Mucosa of rectum (tissue), 2 donors: Measurements from ENCODE around the gene CACNA1S.

Source experiments
- H3K27ac ChIP-seq, 2 donors: one replicate each; pipeline ENCODE4 v1.7.0; 2013; ENCODE audit warnings: inconsistent platforms in 2 of 2, low read depth in 2 of 2, low read length in 2 of 2
- H3K27me3 ChIP-seq, 2 donors: one replicate each; pipeline ENCODE4 v1.7.0; 2013; ENCODE audit warnings: low read length in 2 of 2; ENCODE audit not compliant: control insufficient read depth in 2 of 2, insufficient read depth in 2 of 2
- H3K36me3 ChIP-seq, 2 donors: one replicate each; pipeline ENCODE4 v1.7.0; 2013; ENCODE audit warnings: low read length in 2 of 2; ENCODE audit not compliant: control insufficient read depth in 2 of 2, insufficient read depth in 2 of 2
- H3K4me1 ChIP-seq, 2 donors: one replicate each; pipeline ENCODE4 v1.7.0; 2013; ENCODE audit warnings: low read length in 2 of 2, mild to moderate bottlenecking in 1 of 2; ENCODE audit not compliant: control insufficient read depth in 2 of 2, insufficient read depth in 2 of 2
- H3K4me3 ChIP-seq, 2 donors: one replicate each; pipeline ENCODE4 v1.7.0; 2013; ENCODE audit warnings: low read length in 2 of 2
- H3K9ac ChIP-seq, 2 donors: one replicate each; pipeline ENCODE4 v1.7.0; 2013; ENCODE audit warnings: low read length in 2 of 2, low read depth in 1 of 2, mild to moderate bottlenecking in 1 of 2
- H3K9me3 ChIP-seq, 2 donors: one replicate each; pipeline ENCODE4 v1.7.0; 2013; ENCODE audit warnings: low read length in 2 of 2; ENCODE audit not compliant: control insufficient read depth in 2 of 2
- donor health status: healthy.
- donor health status: Normal muscosa, but diverticular disease.

The CACNA1S gene

GRCh38 chr1:201009962-201010645, 102.1 kb downstream of the CACNA1S start:
- Histone ChIP-seq H3K27ac (no peak overlapping the region), H3K27me3 (no peaks in the 10 kb centered on the region), H3K4me1 (peaks cover 0 to 2% of the 10 kb centered on the region in 2 donors), H3K9ac (no peak overlapping the region), H3K4me3 (no peak overlapping the region), H3K36me3 (peaks cover 0 to 2% of the 10 kb centered on the region in 2 donors), H3K9me3 (no peaks in the 10 kb centered on the region)

DNA sequence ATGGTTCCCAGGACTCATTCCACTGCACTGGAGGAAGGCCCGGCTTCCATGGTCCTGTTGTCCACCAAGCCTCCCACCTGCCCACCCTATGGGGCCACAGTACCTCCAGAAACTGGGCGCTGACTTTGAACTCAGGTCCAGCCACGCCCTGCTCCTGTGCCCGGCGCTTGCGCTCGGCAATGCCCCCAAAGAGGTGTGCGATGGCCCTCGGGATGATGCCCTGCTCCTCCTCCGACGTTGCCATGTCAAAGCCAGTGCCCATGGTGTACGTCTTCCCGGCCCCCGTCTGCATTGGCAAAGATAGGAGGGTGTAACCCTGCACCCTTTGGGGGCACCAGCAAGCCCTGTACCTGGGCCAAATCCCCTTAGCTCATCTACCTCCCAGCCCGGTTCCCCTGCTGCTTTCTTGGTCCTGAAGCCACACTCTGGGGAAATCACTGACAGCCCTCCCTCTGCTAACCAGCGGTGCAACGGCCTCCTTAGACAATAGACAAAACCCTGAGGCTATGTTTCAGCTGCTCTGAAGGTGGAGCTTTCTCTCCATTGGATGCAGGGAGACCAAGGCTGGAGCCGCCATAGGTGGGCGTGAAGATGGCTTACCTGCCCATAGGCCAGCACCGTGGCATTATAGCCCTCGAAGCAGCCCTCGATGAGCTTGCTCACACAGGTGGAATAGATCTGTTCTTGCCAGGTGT, 103.4 kb downstream of the CACNA1S start:
- no peak overlapping the region for H3K9ac ChIP-seq
- no peaks in the 10 kb centered on the region for H3K9me3 ChIP-seq
- no peaks in the 10 kb centered on the region for H3K27me3 ChIP-seq
- peaks cover 0 to 2% of the 10 kb centered on the region in 2 donors for H3K4me1 ChIP-seq
- H3K4me3 ChIP-seq: no peak overlapping the region
- no peak overlapping the region for H3K27ac ChIP-seq
- peaks cover 0 to 6% of the 10 kb centered on the region in 2 donors for H3K36me3 ChIP-seq

DNA sequence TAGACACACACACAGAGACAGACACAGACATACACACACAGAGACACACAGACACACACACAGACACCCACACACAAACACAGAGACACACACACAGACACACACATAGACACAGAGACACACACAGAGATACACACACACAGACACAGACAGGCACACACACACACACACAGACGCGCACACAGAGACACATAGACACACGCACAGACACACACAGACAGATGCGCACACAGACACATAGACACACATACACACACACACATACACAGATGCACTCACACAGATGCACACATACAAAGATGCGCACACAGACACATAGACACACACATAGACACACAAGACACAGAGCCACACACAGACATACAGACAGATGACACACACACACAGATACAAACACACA, 104.7 kb downstream of the CACNA1S start:
- no peak overlapping the region for H3K27ac ChIP-seq
- no peak overlapping the region for H3K4me3 ChIP-seq
- H3K9me3 ChIP-seq: no peaks in the 10 kb centered on the region
- H3K27me3 ChIP-seq: no peaks in the 10 kb centered on the region
- H3K4me1 ChIP-seq: peaks cover 0 to 2% of the 10 kb centered on the region in 2 donors
- peaks cover 0 to 6% of the 10 kb centered on the region in 2 donors for H3K36me3 ChIP-seq
- no peak overlapping the region for H3K9ac ChIP-seq

DNA sequence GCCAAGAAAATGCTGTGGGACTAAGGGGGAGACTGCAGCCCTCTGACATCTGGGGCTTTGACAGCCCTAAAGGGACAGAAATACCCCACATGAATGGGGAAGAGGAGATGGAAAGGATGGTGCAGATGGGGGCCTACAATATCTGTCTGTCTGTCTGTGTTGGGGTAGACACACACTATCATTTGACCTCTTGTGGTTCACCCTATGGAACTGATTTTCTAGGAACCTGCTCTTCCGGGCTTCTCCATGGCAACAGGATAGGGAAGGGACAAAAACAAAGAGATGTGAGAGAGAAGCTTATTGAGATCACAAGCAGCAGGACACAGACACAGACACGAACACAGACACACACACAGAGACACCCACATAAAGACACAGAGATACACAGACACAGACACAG, 105.8 kb downstream of the CACNA1S start:
- H3K9me3 ChIP-seq: no peaks in the 10 kb centered on the region
- H3K27ac ChIP-seq: no peak overlapping the region
- H3K36me3 ChIP-seq: peaks cover 0 to 6% of the 10 kb centered on the region in 2 donors
- H3K4me1 ChIP-seq: peaks cover 4 to 6% of the 10 kb centered on the region in 2 donors
- no peaks in the 10 kb centered on the region for H3K27me3 ChIP-seq
- H3K4me3 ChIP-seq: no peak overlapping the region
- no peak overlapping the region for H3K9ac ChIP-seq

GRCh38 chr1:201004732-201005131, 107.5 kb downstream of the CACNA1S start:
- Histone ChIP-seq H3K36me3 (peaks cover 0 to 9% of the 10 kb centered on the region in 2 donors), H3K4me3 (no peak overlapping the region), H3K9ac (no peak overlapping the region), H3K9me3 (no peaks in the 10 kb centered on the region), H3K27me3 (no peaks in the 10 kb centered on the region), H3K4me1 (peaks cover 4 to 6% of the 10 kb centered on the region in 2 donors), H3K27ac (no peak overlapping the region)

GRCh38 chr1:201004154-201004553, 108.1 kb downstream of the CACNA1S start:
- H3K4me3 ChIP-seq: no peak overlapping the region
- peaks cover 0 to 10% of the 10 kb centered on the region in 2 donors for H3K36me3 ChIP-seq
- H3K27ac ChIP-seq: no peak overlapping the region
- H3K9me3 ChIP-seq: no peaks in the 10 kb centered on the region
- no peak overlapping the region for H3K9ac ChIP-seq
- H3K27me3 ChIP-seq: no peaks in the 10 kb centered on the region
- H3K4me1 ChIP-seq: peaks cover 4 to 6% of the 10 kb centered on the region in 2 donors

- peaks cover 0 to 11% of the 10 kb centered on the region in 2 donors for H3K36me3 ChIP-seq
- no peaks in the 10 kb centered on the region for H3K9me3 ChIP-seq
- no peaks in the 10 kb centered on the region for H3K27me3 ChIP-seq
- H3K4me1 ChIP-seq: peaks cover 4 to 6% of the 10 kb centered on the region in 2 donors
- no peak overlapping the region for H3K27ac ChIP-seq
- H3K4me3 ChIP-seq: no peak overlapping the region
- no peak overlapping the region for H3K9ac ChIP-seq
Measured at GRCh38 chr1:201002510-201002909, 109.7 kb downstream of the CACNA1S start.

- H3K4me1 ChIP-seq: peaks cover 4 to 6% of the 10 kb centered on the region in 2 donors
- H3K36me3 ChIP-seq: peaks cover 0 to 11% of the 10 kb centered on the region in 2 donors
- H3K9me3 ChIP-seq: no peaks in the 10 kb centered on the region
- H3K27me3 ChIP-seq: no peaks in the 10 kb centered on the region
- no peak overlapping the region for H3K9ac ChIP-seq
- no peak overlapping the region for H3K4me3 ChIP-seq
- H3K27ac ChIP-seq: no peak overlapping the region
Measured at GRCh38 chr1:201001962-201002361, 110.3 kb downstream of the CACNA1S start.

DNA sequence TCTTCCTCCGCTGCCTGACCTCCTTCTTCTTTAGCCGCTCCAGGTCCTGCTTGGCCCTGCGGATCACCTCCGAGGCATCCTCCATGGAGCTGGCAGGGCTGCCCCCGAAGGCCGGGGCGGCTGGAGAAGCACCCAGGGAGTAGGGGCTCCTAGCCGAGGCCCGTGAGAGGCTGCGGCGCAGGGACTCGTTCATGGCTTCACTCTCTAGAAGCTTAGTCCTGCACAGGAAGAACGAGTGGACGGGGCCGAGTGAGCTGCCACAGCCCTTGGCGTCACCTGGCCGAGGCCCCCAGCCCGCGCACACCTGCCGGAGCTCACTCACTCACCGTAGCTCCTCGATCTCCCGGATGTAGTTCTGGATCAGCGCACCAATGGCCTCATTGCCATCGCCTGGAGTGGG, 111.8 kb downstream of the CACNA1S start:
- H3K4me3 ChIP-seq: no peak overlapping the region
- no peak overlapping the region for H3K27ac ChIP-seq
- no peaks in the 10 kb centered on the region for H3K27me3 ChIP-seq
- H3K4me1 ChIP-seq: peaks cover 4 to 6% of the 10 kb centered on the region in 2 donors
- no peaks in the 10 kb centered on the region for H3K9me3 ChIP-seq
- H3K36me3 ChIP-seq: peaks cover 0 to 18% of the 10 kb centered on the region in 2 donors
- no peak overlapping the region for H3K9ac ChIP-seq

DNA sequence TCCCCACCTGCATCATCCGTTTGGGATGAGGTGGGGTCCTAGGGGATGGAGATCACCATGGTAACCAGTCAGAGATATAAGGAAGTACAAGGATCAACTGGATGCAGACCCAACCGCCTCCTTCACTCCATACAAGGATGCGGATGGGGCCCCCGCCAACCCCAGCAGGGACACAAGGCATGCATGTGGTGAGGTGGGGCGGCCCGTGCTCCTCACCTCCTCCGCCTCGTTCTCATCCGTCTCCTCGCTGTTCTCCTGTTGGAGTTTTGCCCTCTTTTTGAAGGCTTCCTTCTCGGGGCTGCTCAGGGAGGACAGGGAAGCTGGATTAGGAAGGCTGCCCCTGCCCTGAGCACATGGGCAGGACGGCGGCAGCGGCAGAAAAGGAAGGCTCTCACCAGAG, 112.6 kb downstream of the CACNA1S start:
- Histone ChIP-seq H3K27ac (no peak overlapping the region), H3K36me3 (peaks cover 0 to 12% of the 10 kb centered on the region in 2 donors), H3K9me3 (no peaks in the 10 kb centered on the region), H3K27me3 (no peaks in the 10 kb centered on the region), H3K4me3 (no peak overlapping the region), H3K4me1 (peaks cover 4 to 6% of the 10 kb centered on the region in 2 donors), H3K9ac (no peak overlapping the region)
